Skeletal muscle tissue (tissue), 4 donors: ENCODE data around the gene TPM4. TPM values are rescaled to one million over a fixed set of nuclear protein-coding genes. Genes with fewer than 3 reads are reported as not detected.
"Not testable (repeated sequence)": the region's sequence is repeated elsewhere in the genome, so short reads cannot be mapped to it uniquely, and the experiment has no call there.

Experiments used
- H3K27ac ChIP-seq: one replicate; pipeline ENCODE4 v1.7.0; 2013; ENCODE audit warnings: mild to moderate bottlenecking, low read depth, low read length, inconsistent platforms
- H3K27me3 ChIP-seq, 3 donors: one replicate each; pipeline ENCODE4 v1.7.0; 2013; ENCODE audit warnings: low read length in 3 of 3; ENCODE audit not compliant: control insufficient read depth in 3 of 3, insufficient read depth in 3 of 3
- H3K36me3 ChIP-seq, 3 donors: one replicate each; pipeline ENCODE4 v1.7.0; 2013; ENCODE audit warnings: low read length in 3 of 3; ENCODE audit not compliant: control insufficient read depth in 3 of 3, insufficient read depth in 3 of 3
- H3K4me1 ChIP-seq, 3 donors: one replicate each; pipeline ENCODE4 v1.7.0; 2013; ENCODE audit warnings: low read length in 3 of 3, mild to moderate bottlenecking in 3 of 3; ENCODE audit not compliant: control insufficient read depth in 3 of 3, insufficient read depth in 3 of 3
- H3K4me3 ChIP-seq, 3 donors: one replicate each; pipeline ENCODE4 v1.7.0; 2013; ENCODE audit warnings: low read length in 3 of 3
- H3K9ac ChIP-seq, 3 donors: one replicate each; pipeline ENCODE4 v1.7.0; 2013; ENCODE audit warnings: low read length in 3 of 3, mild to moderate bottlenecking in 3 of 3, moderate library complexity in 2 of 3, low read depth in 1 of 3
- H3K9me3 ChIP-seq, 3 donors: one replicate each; pipeline ENCODE4 v1.7.0; 2013; ENCODE audit warnings: low read length in 3 of 3; ENCODE audit not compliant: control insufficient read depth in 3 of 3
- total RNA-seq: library from RNA; depleted of rRNA; stranded (reverse); fragments of >200 nt; gene quantifications from one replicate; pipeline ENCODE4 v1.2.3, GENCODE V29; 2014
- donor health status: Osteomylitis.

The TPM4 gene
- total RNA-seq, 1 donor from 2014 or later, result 122 TPM

- Histone ChIP-seq H3K36me3 (peaks cover 18 to 45% (median 23%) of the 10 kb centered on the region in 3 donors), H3K4me1 (peaks cover 0 to 26% (median 14%) of the 10 kb centered on the region in 3 donors), H3K27me3 (peaks cover 0 to 4% (median 0%) of the 10 kb centered on the region in 3 donors), H3K27ac (no peak overlapping the region), H3K9ac (no peak overlapping the region), H3K4me3 (no peak overlapping the region), H3K9me3 (no peaks in the 10 kb centered on the region)
These were observed 12.9 kb downstream of the TPM4 start for GRCh38 chr19:16089010-16089846.

DNA sequence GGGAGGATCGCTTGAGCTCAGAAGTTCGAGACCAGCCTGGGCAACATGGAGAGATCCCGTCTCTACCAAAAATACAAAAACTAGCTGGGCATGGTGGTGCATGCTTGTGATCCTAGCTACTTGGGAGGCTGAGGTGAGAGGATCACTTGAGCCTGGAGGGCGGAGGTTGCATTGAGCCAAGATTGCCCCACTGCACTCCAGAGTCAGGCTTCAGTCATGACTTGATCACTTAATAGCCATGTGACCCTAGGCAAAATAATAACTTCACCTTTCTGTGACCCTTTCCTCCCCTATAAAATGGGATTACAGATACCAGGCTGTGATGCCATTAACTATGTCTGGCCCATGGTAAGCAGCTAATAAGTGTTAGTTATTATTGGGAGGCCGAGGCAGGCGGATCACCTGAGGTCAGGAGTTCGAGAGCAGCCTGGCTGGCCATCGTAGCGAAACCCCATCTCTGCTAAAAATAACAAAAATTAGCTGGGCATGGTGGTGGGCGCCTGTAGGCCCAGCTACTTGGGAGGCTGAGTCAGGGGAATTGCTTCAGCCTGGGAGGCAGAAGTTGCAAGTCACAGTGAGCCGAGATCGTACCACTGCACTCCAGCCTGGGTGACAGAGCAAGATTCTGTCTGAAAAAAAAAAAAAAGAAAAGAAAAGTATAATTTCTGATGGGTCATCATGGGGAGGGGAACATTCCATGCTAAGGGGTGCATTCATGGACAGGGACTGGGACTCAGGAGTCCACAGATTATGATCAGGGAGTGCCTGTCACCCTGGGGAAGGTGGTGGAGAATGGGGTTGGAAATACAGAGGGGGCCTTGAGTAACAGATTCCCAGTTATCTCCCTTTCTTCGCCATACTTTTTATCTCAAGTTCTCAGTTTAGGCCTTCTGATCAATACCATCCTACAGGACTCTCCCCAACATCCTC is 15.5 kb downstream of the TPM4 start:
- Histone ChIP-seq H3K9me3 (no peaks in the 10 kb centered on the region), H3K4me3 (no peak overlapping the region), H3K36me3 (peaks cover 23 to 37% (median 26%) of the 10 kb centered on the region in 3 donors), H3K27me3 (no peaks in the 10 kb centered on the region), H3K4me1 (peaks cover 0 to 19% (median 14%) of the 10 kb centered on the region in 3 donors), H3K9ac (no peak overlapping the region), H3K27ac (no peak overlapping the region)

DNA sequence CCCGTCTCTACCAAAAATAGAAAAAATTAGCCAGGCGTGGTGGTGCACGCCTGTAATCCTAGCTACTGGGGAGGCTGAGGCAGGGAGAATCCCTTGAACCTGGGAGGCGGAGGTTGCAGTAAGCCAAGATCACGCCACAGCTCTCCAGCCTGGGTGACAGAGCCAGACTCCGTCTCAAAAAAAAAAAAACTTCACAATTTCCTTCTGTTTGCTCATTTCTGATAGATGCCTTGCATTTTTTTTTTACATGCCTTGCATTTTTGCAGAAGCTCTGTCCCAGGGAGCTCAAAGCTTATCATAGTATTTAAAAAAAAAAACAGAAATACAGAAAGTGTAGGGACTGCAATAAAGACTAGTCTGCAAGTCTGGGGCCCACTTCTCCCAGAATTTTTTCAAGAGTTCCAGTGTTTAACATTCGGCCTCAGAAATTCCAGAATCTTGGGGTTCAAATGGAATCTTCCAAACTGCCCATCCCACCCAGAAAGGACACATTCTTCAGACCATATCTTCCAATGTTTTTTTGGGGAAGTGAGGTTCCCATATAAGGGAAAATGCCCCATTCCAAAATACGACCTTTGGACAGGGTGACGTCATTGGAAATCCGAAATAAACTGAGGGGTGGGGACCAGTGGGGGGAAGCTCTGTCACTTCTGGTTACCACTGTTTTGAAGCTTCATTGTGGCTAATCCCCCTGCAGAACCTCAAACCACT is 18.2 kb downstream of the TPM4 start:
- Histone ChIP-seq H3K27me3 (no peaks in the 10 kb centered on the region), H3K9ac (no peak overlapping the region), H3K4me3 (no peak overlapping the region), H3K27ac (peak overlapping the region; percentile 18), H3K9me3 (no peaks in the 10 kb centered on the region), H3K4me1 (no peaks in the 10 kb centered on the region), H3K36me3 (peaks cover 19 to 32% (median 21%) of the 10 kb centered on the region in 3 donors)

- no peaks in the 10 kb centered on the region for H3K27me3 ChIP-seq
- peak overlapping the region; percentile 18 for H3K27ac ChIP-seq
- no peak overlapping the region for H3K4me3 ChIP-seq
- peaks cover 19 to 35% (median 21%) of the 10 kb centered on the region in 3 donors for H3K36me3 ChIP-seq
- H3K4me1 ChIP-seq, result no peaks in the 10 kb centered on the region
- H3K9me3 ChIP-seq, result no peaks in the 10 kb centered on the region
- H3K9ac ChIP-seq, result no peak overlapping the region
These were observed 18.8 kb downstream of the TPM4 start for GRCh38 chr19:16095071-16095571.

- Histone ChIP-seq H3K36me3 (peaks cover 22 to 32% (median 23%) of the 10 kb centered on the region in 3 donors), H3K4me3 (no peak overlapping the region), H3K4me1 (no peaks in the 10 kb centered on the region), H3K27ac (no peak overlapping the region), H3K9ac (no peak overlapping the region), H3K9me3 (no peaks in the 10 kb centered on the region), H3K27me3 (no peaks in the 10 kb centered on the region)
These were observed 20.1 kb downstream of the TPM4 start for GRCh38 chr19:16096280-16096855.

DNA sequence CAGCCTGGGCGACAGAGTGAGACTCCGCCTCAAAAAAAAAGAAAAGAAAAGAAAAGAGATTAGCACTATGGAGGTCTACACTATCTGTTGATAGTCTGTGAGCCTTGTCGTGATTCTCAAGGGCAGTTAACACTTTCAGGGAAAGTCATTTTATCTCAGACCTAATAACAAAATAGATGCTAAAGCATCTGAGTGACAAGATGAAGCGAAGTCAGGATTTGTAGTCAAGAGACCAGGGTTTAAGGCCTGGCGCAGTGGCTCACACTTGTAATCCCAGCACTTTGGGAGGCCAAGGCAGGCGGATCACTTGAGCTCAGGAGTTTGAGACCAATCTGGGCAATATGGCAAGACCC is 22.1 kb downstream of the TPM4 start:
- Histone ChIP-seq H3K27ac (no peak overlapping the region), H3K4me3 (no peak overlapping the region), H3K36me3 (peaks cover 16 to 34% (median 28%) of the 10 kb centered on the region in 3 donors), H3K4me1 (no peaks in the 10 kb centered on the region), H3K9ac (no peak overlapping the region), H3K27me3 (no peaks in the 10 kb centered on the region), H3K9me3 (no peaks in the 10 kb centered on the region)

DNA sequence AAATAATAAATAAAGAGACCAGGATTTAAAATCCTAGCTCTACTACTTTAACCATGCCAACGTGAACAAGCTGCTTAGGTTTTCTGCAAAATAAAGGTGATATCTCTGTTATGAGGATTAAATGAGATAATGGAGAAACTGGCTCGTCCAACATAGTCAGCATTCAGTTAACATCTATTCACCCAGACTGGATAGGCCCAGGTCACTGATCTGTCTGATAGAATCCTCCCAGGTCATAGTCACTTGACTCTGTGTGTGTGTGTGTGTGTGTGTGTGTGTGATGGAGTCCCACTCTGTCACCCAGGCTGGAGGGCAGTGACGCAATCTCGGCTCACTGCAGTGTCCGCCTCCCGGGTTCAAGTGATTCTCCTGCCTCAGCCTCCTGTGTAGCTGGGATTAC is 22.5 kb downstream of the TPM4 start:
- no peaks in the 10 kb centered on the region for H3K9me3 ChIP-seq
- H3K36me3 ChIP-seq, result peaks cover 13 to 34% (median 29%) of the 10 kb centered on the region in 3 donors
- H3K4me1 ChIP-seq, result no peaks in the 10 kb centered on the region
- H3K27ac ChIP-seq, result no peak overlapping the region
- no peak overlapping the region for H3K9ac ChIP-seq
- H3K27me3 ChIP-seq, result no peaks in the 10 kb centered on the region
- H3K4me3 ChIP-seq, result no peak overlapping the region

DNA sequence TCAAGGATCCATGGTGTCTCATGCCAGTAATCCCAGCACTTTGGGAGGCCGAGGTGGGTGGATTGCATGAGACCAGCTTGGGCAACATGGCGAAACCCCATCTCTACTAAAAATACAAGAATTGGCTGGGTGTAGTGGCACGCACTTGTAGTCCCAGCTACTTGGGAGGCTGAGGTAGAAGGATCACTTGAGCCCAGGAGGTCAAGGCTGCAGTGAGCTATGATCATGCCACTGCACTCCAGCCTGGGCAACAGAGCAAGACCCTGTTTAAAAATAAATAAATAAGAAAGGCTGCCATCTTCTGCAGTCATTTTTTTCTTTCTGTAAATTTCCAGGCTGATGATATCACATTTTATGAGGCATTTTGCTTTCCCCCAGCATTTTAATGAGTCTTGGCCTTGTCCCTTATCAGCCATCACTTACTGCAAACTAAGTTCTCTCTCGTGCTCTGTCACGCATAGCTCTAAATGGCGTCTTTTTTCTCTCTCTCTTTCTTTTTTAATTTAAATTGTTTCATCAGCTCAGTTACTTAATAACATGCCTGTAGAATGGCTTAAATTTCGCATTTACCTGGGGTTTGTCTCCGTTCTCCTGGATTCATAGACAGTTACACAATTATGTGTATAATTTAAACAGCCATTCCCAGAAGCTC is 23.1 kb downstream of the TPM4 start:
- H3K4me1 ChIP-seq, H3K4me3 ChIP-seq, H3K27ac ChIP-seq, H3K9me3 ChIP-seq, H3K9ac ChIP-seq, H3K27me3 ChIP-seq: not testable (repeated sequence)
- H3K36me3 ChIP-seq, result peaks cover 13 to 34% (median 29%) of the 10 kb centered on the region in 3 donors

DNA sequence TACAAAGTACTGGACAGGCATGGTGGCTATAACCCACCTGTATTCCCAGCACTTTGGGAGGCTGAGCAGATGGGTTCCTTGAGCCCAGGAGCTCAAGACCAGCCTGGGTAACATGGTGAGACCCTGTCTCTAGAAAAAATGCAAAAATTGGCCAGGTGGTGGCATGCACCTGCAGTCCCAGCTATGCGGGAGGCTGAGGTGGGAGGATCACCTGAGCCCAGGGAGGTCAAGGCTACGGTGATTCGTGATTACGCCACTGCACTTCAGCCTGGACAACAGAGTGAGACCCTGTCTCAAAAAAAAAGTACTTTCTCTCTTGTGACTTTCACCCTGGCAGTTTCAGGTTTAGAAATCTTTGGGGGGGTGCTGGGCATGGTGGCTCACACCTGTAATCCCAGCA is 24.2 kb downstream of the TPM4 start:
- Histone ChIP-seq H3K9me3 (no peaks in the 10 kb centered on the region), H3K9ac (no peak overlapping the region), H3K4me3 (no peak overlapping the region), H3K36me3 (peaks cover 8 to 31% (median 19%) of the 10 kb centered on the region in 3 donors), H3K27me3 (no peaks in the 10 kb centered on the region), H3K4me1 (no peaks in the 10 kb centered on the region), H3K27ac (no peak overlapping the region)
